Measurements from ENCODE around the gene ITPRIPL2.

DNA sequence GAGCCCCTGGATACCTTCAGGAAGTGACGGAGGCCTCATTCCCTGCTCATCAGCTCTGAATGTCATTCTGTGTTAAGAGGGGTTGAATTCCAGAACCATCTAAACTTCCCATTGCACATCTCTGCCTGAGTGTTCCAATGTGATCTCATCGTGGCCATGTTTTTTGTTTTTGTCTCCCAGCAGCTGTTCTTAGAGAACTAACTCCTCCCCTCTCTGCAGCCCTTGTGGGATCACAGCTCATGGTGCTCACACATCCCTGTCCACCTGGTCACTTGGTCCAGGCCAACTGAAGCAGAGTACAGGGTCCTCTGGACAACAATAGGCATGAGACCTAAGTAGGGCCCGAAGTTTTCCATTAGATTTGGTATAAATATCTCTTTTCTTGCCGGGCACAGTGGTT is 48.3 kb downstream of the ITPRIPL2 start:
- TF ChIP-seq CTCF (IDR thresholded peaks at IDR 0.05): no peak
- TF ChIP-seq POLR2A (IDR thresholded peaks at IDR 0.05): no peak
- TF ChIP-seq POLR2AphosphoS5 (IDR thresholded peaks at IDR 0.05; ENCODE audit: insufficient read depth in 1 of 2, low read depth in 1 of 2): no peak

Measured in vagina (tissue), 2 donors.